Endodermal cell (in vitro differentiated cells): ENCODE results near the gene ARID3B. TPM values are rescaled to one million over a fixed set of nuclear protein-coding genes. Genes with fewer than 3 reads are reported as not detected.

Experiments
- DNase-seq: peaks from one replicate; pipeline ENCODE4 v3.0.0-alpha.2; 2017
- H3K27ac ChIP-seq: 2 replicates; pipeline ENCODE4 v1.5.1; 2013; ENCODE audit warnings: mild to moderate bottlenecking, low read depth, low read length, moderate library complexity
- H3K27me3 ChIP-seq: 2 replicates; pipeline ENCODE4 v1.6.1; 2013; ENCODE audit warnings: mild to moderate bottlenecking, low read length, moderate library complexity; ENCODE audit not compliant: insufficient read depth, control insufficient read depth, poor library complexity, severe bottlenecking
- H3K36me3 ChIP-seq: 2 replicates; pipeline ENCODE4 v1.7.0; 2013; ENCODE audit warnings: mild to moderate bottlenecking, low read length, moderate library complexity; ENCODE audit not compliant: control insufficient read depth, insufficient read depth
- H3K4me1 ChIP-seq: one replicate; pipeline ENCODE4 v1.7.0; 2013; ENCODE audit warnings: low read length; ENCODE audit not compliant: control insufficient read depth, insufficient read depth
- H3K4me3 ChIP-seq: 2 replicates; pipeline ENCODE4 v1.5.1; 2013; ENCODE audit warnings: mild to moderate bottlenecking, low read length, moderate library complexity
- H3K9ac ChIP-seq: 2 replicates; pipeline ENCODE4 v1.6.1; 2013; ENCODE audit warnings: mild to moderate bottlenecking, low read length, moderate library complexity; ENCODE audit not compliant: poor library complexity, severe bottlenecking; ENCODE audit errors: extremely low read depth
- H3K9me3 ChIP-seq: 2 replicates; pipeline ENCODE4 v1.6.1; 2013; ENCODE audit warnings: mild to moderate bottlenecking, low read length, moderate library complexity; ENCODE audit not compliant: control insufficient read depth
- H3K27ac Mint-ChIP-seq: 2 replicates; pipeline ENCODE4 v1.8.0; 2020; ENCODE audit warnings: mixed read lengths
- H3K27me3 Mint-ChIP-seq: 2 replicates; pipeline ENCODE4 v1.8.0; 2021; ENCODE audit warnings: mild to moderate bottlenecking, mixed read lengths; ENCODE audit not compliant: insufficient read depth
- H3K36me3 Mint-ChIP-seq: 2 replicates; pipeline ENCODE4 v1.8.0; 2020; ENCODE audit warnings: low read depth, mixed read lengths
- H3K4me1 Mint-ChIP-seq: 2 replicates; pipeline ENCODE4 v1.8.0; 2020; ENCODE audit warnings: mixed read lengths
- H3K4me3 Mint-ChIP-seq: 2 replicates; pipeline ENCODE4 v1.8.0; 2020; ENCODE audit warnings: mild to moderate bottlenecking, moderate library complexity, mixed read lengths
- H3K9me3 Mint-ChIP-seq: 2 replicates; pipeline ENCODE4 v1.8.0; 2020; ENCODE audit warnings: mild to moderate bottlenecking, mixed read lengths
- WGBS, 2 experiments: methylation state at CpG; one replicate each; pipeline versions ENCODE4 v1.1.5 to v1.1.7; 2013; ENCODE audit warnings: missing lambda C conversion rate in 2 of 2, mixed read lengths in 1 of 2; ENCODE audit not compliant: insufficient coverage in 1 of 2, insufficient read length in 1 of 2; 5-methylcytosine and 5-hydroxymethylcytosine counted together
- total RNA-seq, 2 donors: library from RNA; stranded (reverse); fragmentation: NEBNext Ultra II Directional in 1 of 2; extraction: Animal tissue kit (Norgen Biotek cat#: 25700) in 1 of 2; gene quantifications; 2 replicates in 1 of 2; 3 replicates in 1 of 2; pipeline ENCODE4 v1.2.1, GENCODE V29; 2021
- TF ChIP-seq, protein P1 (sequence below): fragments of 200-600 bp; sonication (generic); conservative IDR thresholded peaks from 2 replicates; pipeline ENCODE4 v1.5.0; 2021; ENCODE audit warnings: antibody characterized with exemption, mild to moderate bottlenecking

The ARID3B gene
- total RNA-seq, 2 donors from 2014 or later: 98.1 to 99.4 TPM

DNA sequence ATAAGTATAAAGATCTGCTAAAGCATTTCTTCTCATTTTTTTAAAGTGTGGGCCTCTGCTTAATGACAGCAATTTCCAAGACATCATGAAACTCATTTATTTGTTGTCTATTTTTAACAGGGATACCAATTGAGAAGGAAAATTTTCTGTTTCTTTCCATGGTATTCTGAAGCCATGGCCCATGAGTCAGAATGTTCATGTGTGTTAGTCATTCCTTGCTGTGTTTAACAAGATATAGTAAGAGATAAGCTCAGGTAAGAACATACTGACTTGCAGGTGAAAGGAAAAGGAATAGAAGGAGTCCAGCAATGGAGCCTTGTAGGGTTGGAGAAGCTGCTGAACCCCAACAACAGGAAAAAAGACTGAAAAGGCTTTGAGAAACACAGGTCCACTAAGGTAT lies 17.0 kb upstream of the ARID3B start:
- no peak overlapping the region for H3K27ac Mint-ChIP-seq
- H3K9me3 ChIP-seq: no peaks in the 10 kb centered on the region
- H3K4me3 Mint-ChIP-seq: no peak overlapping the region
- no peaks in the 10 kb centered on the region for H3K9me3 Mint-ChIP-seq
- H3K4me1 ChIP-seq: no peaks in the 10 kb centered on the region
- H3K27me3 ChIP-seq: no peaks in the 10 kb centered on the region
- H3K4me1 Mint-ChIP-seq: peaks cover 9% of the 10 kb centered on the region
- no peaks in the 10 kb centered on the region for H3K36me3 Mint-ChIP-seq
- no peak overlapping the region for H3K27ac ChIP-seq
- H3K27me3 Mint-ChIP-seq: no peaks in the 10 kb centered on the region
- H3K36me3 ChIP-seq: no peaks in the 10 kb centered on the region
- TF ChIP-seq, protein P1, sequence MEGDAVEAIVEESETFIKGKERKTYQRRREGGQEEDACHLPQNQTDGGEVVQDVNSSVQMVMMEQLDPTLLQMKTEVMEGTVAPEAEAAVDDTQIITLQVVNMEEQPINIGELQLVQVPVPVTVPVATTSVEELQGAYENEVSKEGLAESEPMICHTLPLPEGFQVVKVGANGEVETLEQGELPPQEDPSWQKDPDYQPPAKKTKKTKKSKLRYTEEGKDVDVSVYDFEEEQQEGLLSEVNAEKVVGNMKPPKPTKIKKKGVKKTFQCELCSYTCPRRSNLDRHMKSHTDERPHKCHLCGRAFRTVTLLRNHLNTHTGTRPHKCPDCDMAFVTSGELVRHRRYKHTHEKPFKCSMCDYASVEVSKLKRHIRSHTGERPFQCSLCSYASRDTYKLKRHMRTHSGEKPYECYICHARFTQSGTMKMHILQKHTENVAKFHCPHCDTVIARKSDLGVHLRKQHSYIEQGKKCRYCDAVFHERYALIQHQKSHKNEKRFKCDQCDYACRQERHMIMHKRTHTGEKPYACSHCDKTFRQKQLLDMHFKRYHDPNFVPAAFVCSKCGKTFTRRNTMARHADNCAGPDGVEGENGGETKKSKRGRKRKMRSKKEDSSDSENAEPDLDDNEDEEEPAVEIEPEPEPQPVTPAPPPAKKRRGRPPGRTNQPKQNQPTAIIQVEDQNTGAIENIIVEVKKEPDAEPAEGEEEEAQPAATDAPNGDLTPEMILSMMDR: no peak
- no peak overlapping the region for H3K4me3 ChIP-seq
- no peak for DNase-seq
- no peak overlapping the region for H3K9ac ChIP-seq

DNA sequence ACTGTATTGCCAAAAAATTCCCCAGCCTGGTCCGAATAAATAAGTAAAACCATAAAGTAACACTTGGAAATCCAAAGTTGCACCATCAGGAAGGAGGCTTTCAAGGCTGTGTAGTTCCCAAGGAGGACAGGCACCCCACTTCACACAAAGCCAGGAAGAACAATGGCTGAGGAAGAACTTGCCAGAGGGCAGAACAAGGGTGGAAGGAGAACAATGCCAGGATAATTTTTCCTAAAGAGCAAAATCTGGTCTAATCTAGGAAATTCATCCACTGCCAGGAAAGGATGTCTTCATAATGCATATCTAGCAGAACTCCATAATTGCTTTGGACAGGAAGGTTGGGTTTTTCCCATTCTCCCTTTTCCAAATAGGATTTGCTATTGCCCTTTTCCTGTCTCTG lies 15.7 kb upstream of the ARID3B start:
- no peaks in the 10 kb centered on the region for H3K9me3 Mint-ChIP-seq
- H3K4me3 Mint-ChIP-seq: no peak overlapping the region
- H3K36me3 Mint-ChIP-seq: no peaks in the 10 kb centered on the region
- H3K27ac ChIP-seq: no peak overlapping the region
- no peaks in the 10 kb centered on the region for H3K4me1 ChIP-seq
- TF ChIP-seq, protein P1: no peak
- no peak overlapping the region for H3K27ac Mint-ChIP-seq
- no peak for DNase-seq
- no peaks in the 10 kb centered on the region for H3K9me3 ChIP-seq
- H3K9ac ChIP-seq: no peak overlapping the region
- H3K27me3 ChIP-seq: no peaks in the 10 kb centered on the region
- 84 to 100% methylated on average over 1 of the region's 1 CpG for WGBS, 2 experiments
- H3K4me1 Mint-ChIP-seq: peaks cover 13% of the 10 kb centered on the region
- H3K27me3 Mint-ChIP-seq: no peaks in the 10 kb centered on the region
- H3K36me3 ChIP-seq: no peaks in the 10 kb centered on the region
- H3K4me3 ChIP-seq: no peak overlapping the region

DNA sequence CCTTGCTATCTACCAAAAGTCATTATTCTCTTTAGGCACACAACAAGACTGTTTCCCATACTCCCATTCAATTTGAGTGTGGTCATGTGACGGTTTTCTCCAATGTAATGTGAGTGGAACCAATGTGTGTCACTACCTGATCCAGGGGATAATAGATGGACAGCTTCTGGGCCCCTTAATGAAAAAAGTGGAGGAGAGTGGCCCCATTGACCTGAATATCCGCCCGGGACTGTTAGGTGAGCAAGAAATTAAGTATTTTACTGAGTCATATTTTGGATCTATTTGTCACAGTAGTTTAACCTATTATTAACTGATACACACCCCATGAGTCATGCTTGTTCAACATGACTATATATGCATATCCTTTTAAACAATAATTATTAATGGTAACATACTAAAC lies 15.1 kb upstream of the ARID3B start:
- no peak overlapping the region for H3K4me3 ChIP-seq
- no peaks in the 10 kb centered on the region for H3K36me3 Mint-ChIP-seq
- H3K36me3 ChIP-seq: no peaks in the 10 kb centered on the region
- TF ChIP-seq, protein P1: no peak
- H3K4me1 ChIP-seq: peaks cover 4% of the 10 kb centered on the region
- no peak for DNase-seq
- 91 to 100% methylated on average over 1 to 3 of the region's 3 CpGs for WGBS, 2 experiments
- no peaks in the 10 kb centered on the region for H3K9me3 ChIP-seq
- peaks cover 18% of the 10 kb centered on the region for H3K4me1 Mint-ChIP-seq
- H3K27ac ChIP-seq: no peak overlapping the region
- H3K9ac ChIP-seq: no peak overlapping the region
- H3K27me3 Mint-ChIP-seq: no peaks in the 10 kb centered on the region
- H3K27me3 ChIP-seq: no peaks in the 10 kb centered on the region
- H3K9me3 Mint-ChIP-seq: no peaks in the 10 kb centered on the region
- H3K4me3 Mint-ChIP-seq: no peak overlapping the region
- no peak overlapping the region for H3K27ac Mint-ChIP-seq
